ENCODE results near the gene ISCA2.

DNA sequence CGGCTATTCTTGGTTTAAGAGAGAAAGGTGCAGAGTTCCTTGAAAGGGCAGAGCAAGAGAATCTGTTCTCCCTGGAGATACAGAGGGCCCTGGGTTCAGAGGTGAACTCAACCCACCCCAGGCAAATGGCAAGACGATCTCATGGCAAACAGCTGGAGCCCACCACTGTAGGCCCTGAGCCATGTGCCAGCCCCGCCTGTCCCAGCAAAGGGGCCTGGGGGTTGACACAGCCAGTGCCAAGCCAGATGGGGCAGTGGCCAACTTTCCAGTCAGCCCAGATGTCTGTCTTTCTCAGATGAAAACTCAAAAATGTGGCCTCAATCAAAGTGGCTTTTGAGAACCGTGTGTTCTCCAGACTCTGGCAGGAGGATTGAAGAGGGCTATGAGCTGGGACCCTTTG is 51.8 kb downstream of the ISCA2 start:
- TF ChIP-seq, protein P1, sequence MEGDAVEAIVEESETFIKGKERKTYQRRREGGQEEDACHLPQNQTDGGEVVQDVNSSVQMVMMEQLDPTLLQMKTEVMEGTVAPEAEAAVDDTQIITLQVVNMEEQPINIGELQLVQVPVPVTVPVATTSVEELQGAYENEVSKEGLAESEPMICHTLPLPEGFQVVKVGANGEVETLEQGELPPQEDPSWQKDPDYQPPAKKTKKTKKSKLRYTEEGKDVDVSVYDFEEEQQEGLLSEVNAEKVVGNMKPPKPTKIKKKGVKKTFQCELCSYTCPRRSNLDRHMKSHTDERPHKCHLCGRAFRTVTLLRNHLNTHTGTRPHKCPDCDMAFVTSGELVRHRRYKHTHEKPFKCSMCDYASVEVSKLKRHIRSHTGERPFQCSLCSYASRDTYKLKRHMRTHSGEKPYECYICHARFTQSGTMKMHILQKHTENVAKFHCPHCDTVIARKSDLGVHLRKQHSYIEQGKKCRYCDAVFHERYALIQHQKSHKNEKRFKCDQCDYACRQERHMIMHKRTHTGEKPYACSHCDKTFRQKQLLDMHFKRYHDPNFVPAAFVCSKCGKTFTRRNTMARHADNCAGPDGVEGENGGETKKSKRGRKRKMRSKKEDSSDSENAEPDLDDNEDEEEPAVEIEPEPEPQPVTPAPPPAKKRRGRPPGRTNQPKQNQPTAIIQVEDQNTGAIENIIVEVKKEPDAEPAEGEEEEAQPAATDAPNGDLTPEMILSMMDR (IDR thresholded peaks at IDR 0.05) = no peak
- TF ChIP-seq POLR2A (IDR thresholded peaks at IDR 0.05) = no peak

Data from thyroid gland (tissue), 4 donors.